Body of pancreas (tissue), 4 donors: Measurements from ENCODE around the gene SERP1. TPM values are rescaled to one million over a fixed set of nuclear protein-coding genes. Genes with fewer than 3 reads are reported as not detected.
"Not testable (repeated sequence)": the region's sequence is repeated elsewhere in the genome, so short reads cannot be mapped to it uniquely, and the experiment has no call there.

Source experiments
- ATAC-seq: fragments of 150-250 bp; one replicate; pipeline ENCODE4 v1.9.1; 2016
- DNase-seq, 4 donors: peaks; one replicate each; pipeline ENCODE4 v3.0.0-alpha.2; 2019
- H3K27ac ChIP-seq, 4 donors: fragments of 200-600 bp; sonication (generic); 1 replicate in 3 of 4; 2 replicates in 1 of 4; pipeline versions ENCODE4 v1.5.1 to v1.6.1; 2016 to 2019; ENCODE audit warnings: mild to moderate bottlenecking in 1 of 4, mixed read lengths in 1 of 4, moderate library complexity in 1 of 4
- H3K27me3 ChIP-seq, 2 donors: fragments of 200-600 bp; sonication (generic); one replicate each; pipeline ENCODE4 v1.6.0; 2016; ENCODE audit warnings: mild to moderate bottlenecking in 1 of 2
- H3K36me3 ChIP-seq, 2 donors: fragments of 200-600 bp; sonication (generic); replicated peaks in 1 of 2; 2 replicates each; pipeline ENCODE4 v1.5.1; 2016; ENCODE audit warnings: low read depth in 2 of 2; ENCODE audit not compliant: insufficient read depth in 1 of 2
- H3K4me1 ChIP-seq: fragments of 200-600 bp; sonication (generic); one replicate; pipeline ENCODE4 v1.6.0; 2016
- H3K4me3 ChIP-seq, 2 donors: fragments of 200-600 bp; sonication (generic); 1 replicate in 1 of 2; 2 replicates in 1 of 2; pipeline ENCODE4 v1.5.1; 2016 to 2019
- H3K9me3 ChIP-seq, 3 donors: fragments of 200-600 bp; sonication (generic); 1 replicate in 2 of 3; 2 replicates in 1 of 3; pipeline ENCODE4 v1.5.1; 2016
- CTCF ChIP-seq, 7 experiments: fragments of 450-650 bp in 4 of 7; fragments of 200-600 bp in 3 of 7; sonication (generic) in 3 of 7; IDR thresholded peaks; one replicate each; pipeline ENCODE4 v1.5.1; 2016 to 2019; ENCODE audit warnings: antibody characterized with exemption in 7 of 7
- POLR2A ChIP-seq, 3 donors: fragments of 450-650 bp; IDR thresholded peaks; one replicate each; pipeline ENCODE4 v1.6.1; 2016; ENCODE audit warnings: antibody characterized with exemption in 3 of 3, mild to moderate bottlenecking in 2 of 3
- WGBS, 2 donors: methylation state at CpG; one replicate each; pipeline ENCODE4 v1.1.5; 2017; 5-methylcytosine and 5-hydroxymethylcytosine counted together
- intact Hi-C: fragments of 100-400 bp; cut with DNase I; formaldehyde crosslinking; loops from one replicate; pipeline ENCODE4 v1.15.1; 2023
- total RNA-seq, 2 donors: library from RNA; depleted of rRNA; stranded (reverse); fragments of >200 nt; gene quantifications; one replicate each; pipeline ENCODE4 v1.1.0, GENCODE V29; 2016

Gene SERP1
- total RNA-seq, 2 donors from 2014 or later, result 277 to 1,534 TPM

- H3K36me3 ChIP-seq, result no peaks in the 10 kb centered on the region
- H3K27me3 ChIP-seq, result no peaks in the 10 kb centered on the region
- no peaks in the 10 kb centered on the region for H3K4me1 ChIP-seq
- H3K4me3 ChIP-seq, result no peak overlapping the region
- H3K9me3 ChIP-seq, result no peaks in the 10 kb centered on the region
- no peak overlapping the region for H3K27ac ChIP-seq
- TF ChIP-seq POLR2A (IDR thresholded peaks at IDR 0.05) (no peak), CTCF (IDR thresholded peaks at IDR 0.05) (no peak)
- DNase-seq, result no peak
- intact Hi-C loops, result no loop called here
- ATAC-seq, result no peak
- WGBS, 2 donors, result 87 to 92% methylated on average over 2 of the region's 2 CpGs
These were observed 36.5 kb downstream of the SERP1 start for GRCh38 chr3:150509780-150510179.

GRCh38 chr3:150508401-150508800 lies 37.9 kb downstream of the SERP1 start:
- DNase-seq (no peak), ATAC-seq (no peak)
- Histone ChIP-seq H3K27me3 (no peaks in the 10 kb centered on the region), H3K9me3 (no peaks in the 10 kb centered on the region), H3K36me3 (no peaks in the 10 kb centered on the region), H3K27ac (no peak overlapping the region), H3K4me3 (no peak overlapping the region), H3K4me1 (no peaks in the 10 kb centered on the region)
- no peak for TF ChIP-seq POLR2A (IDR thresholded peaks at IDR 0.05)
- intact Hi-C loops, result no loop called here

DNA sequence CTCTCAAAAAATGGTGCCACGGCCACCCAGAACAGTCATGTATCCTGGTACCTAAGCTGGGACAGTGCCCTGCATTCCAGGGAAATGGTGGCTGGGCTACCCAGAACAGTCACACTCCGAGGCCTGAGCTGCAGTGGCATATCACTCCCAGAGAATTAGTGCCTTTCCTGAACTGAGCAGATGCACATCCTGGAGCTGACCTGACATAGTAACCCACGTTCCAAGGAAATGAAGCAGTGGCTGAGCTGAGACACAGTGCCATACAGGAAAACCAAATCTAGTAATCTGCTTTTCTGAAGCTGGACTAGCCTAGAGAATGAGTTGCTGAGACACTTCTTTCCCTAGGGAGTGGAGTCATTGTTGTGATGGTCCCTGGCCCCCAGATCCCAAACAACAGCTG lies 41.8 kb downstream of the SERP1 start:
- TF ChIP-seq CTCF (IDR thresholded peaks at IDR 0.05) (no peak), POLR2A (IDR thresholded peaks at IDR 0.05) (no peak)
- no peak for DNase-seq
- 76 to 83% methylated on average over 3 of the region's 3 CpGs for WGBS, 2 donors
- no peak overlapping the region for H3K4me3 ChIP-seq
- H3K27ac ChIP-seq, result no peak overlapping the region
- no peaks in the 10 kb centered on the region for H3K27me3 ChIP-seq
- no peak for ATAC-seq
- no peaks in the 10 kb centered on the region for H3K4me1 ChIP-seq
- intact Hi-C loops, result no loop called here
- H3K9me3 ChIP-seq, result peaks cover 0 to 6% (median 0%) of the 10 kb centered on the region in 3 donors
- H3K36me3 ChIP-seq, result no peaks in the 10 kb centered on the region

- Histone ChIP-seq H3K27ac (no peak overlapping the region), H3K4me3 (no peak overlapping the region), H3K27me3 (no peaks in the 10 kb centered on the region), H3K4me1 (no peaks in the 10 kb centered on the region), H3K9me3 (peaks cover 0 to 6% (median 0%) of the 10 kb centered on the region in 3 donors), H3K36me3 (no peaks in the 10 kb centered on the region)
- ATAC-seq (no peak), DNase-seq (no peak)
- intact Hi-C loops, result no loop called here
- TF ChIP-seq CTCF (IDR thresholded peaks at IDR 0.05), result no peak
- TF ChIP-seq POLR2A (IDR thresholded peaks at IDR 0.05), result no peak
- 90% methylated on average over 4 to 5 of the region's 5 CpGs for WGBS, 2 donors
These were observed 42.7 kb downstream of the SERP1 start for GRCh38 chr3:150503402-150504099.

GRCh38 chr3:150500960-150501359 lies 45.3 kb downstream of the SERP1 start:
- ATAC-seq, H3K27ac ChIP-seq, H3K9me3 ChIP-seq, H3K4me1 ChIP-seq, H3K4me3 ChIP-seq, DNase-seq, H3K36me3 ChIP-seq, H3K27me3 ChIP-seq, intact Hi-C loops: not testable (repeated sequence)
- WGBS, 2 donors, result 78 to 100% methylated on average over 1 of the region's 1 CpG

DNA sequence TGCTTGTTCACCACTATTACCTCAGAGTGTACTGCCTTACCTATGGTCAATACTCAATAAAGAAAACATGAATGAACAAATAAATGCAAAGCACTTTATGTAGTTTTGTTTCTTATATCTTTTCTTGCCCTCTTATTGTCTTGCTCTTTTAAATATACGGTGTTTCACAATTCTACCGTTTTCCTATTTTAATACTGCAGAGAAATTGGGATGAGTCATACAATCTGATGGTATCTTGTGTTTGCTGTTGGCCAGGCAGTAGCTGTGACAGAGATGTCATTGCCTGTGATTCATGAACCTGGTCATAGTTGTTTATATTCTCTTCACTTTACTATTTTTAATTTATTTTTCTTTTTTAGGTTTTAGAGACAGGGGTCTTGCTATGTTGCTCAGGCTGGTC lies 48.3 kb downstream of the SERP1 start:
- DNase-seq (no peak), ATAC-seq (no peak)
- intact Hi-C loops, result loop anchor here (5.0 kb wide), 1 partner anchor 211 kb away; no protein-coding TSS in a partner anchor
- Histone ChIP-seq H3K4me3 (no peak overlapping the region), H3K27ac (no peak overlapping the region), H3K9me3 (peaks cover 0 to 6% (median 0%) of the 10 kb centered on the region in 3 donors), H3K27me3 (no peaks in the 10 kb centered on the region), H3K36me3 (no peaks in the 10 kb centered on the region), H3K4me1 (no peaks in the 10 kb centered on the region)
- WGBS, 2 donors, result 44 to 49% methylated on average over 2 of the region's 2 CpGs
- TF ChIP-seq POLR2A (IDR thresholded peaks at IDR 0.05) (no peak), CTCF (IDR thresholded peaks at IDR 0.05) (no peak)
